ENCODE data around the gene FRAT1.
"Not testable (repeated sequence)": the region's sequence is repeated elsewhere in the genome, so short reads cannot be mapped to it uniquely, and the experiment has no call there.

The FRAT1 gene, protein sequence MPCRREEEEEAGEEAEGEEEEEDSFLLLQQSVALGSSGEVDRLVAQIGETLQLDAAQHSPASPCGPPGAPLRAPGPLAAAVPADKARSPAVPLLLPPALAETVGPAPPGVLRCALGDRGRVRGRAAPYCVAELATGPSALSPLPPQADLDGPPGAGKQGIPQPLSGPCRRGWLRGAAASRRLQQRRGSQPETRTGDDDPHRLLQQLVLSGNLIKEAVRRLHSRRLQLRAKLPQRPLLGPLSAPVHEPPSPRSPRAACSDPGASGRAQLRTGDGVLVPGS
- 33.5 to 49.3 reads per million in 2 donors for total RNA-seq

DNA sequence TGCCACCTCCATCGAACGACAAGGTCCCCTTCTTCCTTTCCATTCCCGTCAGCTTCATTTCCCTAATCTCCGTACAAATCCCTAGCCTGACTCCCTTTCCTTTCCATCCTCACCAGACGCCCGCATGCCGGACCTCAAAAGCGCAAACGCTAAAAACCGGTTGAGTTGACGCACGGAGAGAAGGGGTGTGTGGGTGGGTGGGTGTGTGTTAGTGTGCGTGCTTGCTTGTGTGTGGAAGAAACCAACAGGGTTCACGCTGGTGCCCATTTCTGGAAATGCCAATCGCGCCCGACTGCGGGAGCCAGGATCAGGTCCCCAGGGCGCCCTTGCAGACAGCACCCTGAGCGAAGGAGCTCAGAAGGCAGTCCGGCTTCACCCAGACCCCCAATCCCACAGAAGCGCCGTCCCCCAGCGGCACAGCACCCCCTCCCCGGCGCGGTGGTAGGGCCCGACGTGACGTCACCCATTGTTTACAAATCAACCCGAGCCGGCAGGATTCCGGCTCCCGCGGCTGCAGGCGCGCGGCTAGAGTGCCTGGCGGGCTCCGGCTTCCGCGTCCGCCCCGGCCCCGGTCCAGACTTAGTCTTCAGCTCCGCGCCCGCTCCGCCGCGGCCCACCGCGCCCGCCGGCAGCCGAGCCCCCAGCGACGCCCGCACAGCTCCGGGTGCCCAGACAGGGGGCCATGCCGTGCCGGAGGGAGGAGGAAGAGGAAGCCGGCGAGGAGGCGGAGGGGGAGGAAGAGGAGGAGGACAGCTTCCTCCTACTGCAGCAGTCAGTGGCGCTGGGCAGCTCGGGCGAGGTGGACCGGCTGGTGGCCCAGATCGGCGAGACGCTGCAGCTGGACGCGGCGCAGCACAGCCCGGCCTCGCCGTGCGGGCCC, at the start of gene FRAT1:
Gene FRAT1 (plus strand): TSS at position 500 of the 880 bp plus-strand sequence. CDS start 183 bp downstream, at position 683.
- DNase-seq = peak; percentile 81 to 92 (median 87)

DNA sequence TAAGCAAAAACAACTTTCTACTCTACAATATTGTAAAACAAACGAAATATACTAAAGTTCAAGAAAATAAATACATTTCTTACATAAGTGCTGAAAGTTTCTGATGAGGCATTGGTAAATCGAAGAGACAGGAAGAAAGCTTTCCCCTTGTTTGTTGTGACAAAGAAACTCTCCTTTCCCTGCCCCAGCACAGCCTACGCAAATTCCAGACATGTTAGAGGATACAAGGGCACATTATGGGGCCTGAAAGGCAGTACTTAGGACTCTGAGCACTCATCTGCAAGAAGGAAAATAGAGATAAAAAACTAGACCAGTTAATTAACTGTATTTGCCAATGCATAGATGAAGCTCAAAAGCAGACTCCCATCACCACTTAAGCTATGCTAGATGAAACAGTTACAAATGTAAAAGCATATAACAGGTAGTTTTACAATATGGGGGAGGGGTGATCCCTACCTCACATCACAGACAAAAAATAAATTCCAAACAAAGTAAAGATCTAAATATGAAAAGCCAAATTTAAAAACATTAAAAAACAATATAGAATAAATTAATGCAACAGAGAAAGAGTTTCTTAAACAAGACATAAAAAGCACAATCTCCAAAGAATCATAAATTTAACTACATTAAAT, 48.4 kb upstream of the FRAT1 start:
- DNase-seq = no peak

DNA sequence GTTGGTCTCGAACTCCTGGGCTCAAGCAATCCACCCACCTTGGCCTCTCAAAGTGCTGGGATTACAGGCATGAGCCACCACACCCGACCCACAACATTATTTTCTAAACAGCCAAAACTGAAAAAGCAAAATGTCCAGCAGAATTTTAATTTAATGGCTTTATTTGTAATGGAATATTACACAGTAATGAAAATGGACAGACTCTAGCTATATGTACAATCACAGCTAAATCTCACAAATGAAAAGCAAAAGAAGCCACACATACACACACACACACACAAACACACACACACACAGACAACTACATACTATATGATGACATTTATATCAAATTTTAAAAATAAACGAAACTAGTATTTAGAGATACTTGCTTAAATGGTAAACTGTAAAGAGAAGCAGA, 45.4 kb upstream of the FRAT1 start:
- no peak for DNase-seq

DNA sequence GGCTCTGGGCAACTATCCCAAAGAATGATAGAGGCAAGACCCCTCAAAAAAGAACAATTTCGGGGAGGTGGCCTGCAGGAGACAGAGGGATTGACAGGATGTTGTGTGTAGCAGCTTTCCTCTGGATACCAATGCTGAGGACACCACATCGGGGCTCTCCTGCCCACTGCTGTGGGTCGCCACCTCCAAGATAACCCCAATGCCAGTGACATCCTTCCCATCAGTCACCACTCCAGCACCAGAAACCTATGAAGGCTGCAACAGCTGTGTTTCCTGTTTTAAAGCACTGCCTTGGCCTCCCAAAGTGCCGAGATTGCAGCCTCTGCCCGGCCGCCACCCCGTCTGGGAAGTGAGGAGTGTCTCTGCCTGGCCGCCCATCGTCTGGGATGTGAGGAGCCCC, 44.2 kb upstream of the FRAT1 start:
- DNase-seq = no peak

DNA sequence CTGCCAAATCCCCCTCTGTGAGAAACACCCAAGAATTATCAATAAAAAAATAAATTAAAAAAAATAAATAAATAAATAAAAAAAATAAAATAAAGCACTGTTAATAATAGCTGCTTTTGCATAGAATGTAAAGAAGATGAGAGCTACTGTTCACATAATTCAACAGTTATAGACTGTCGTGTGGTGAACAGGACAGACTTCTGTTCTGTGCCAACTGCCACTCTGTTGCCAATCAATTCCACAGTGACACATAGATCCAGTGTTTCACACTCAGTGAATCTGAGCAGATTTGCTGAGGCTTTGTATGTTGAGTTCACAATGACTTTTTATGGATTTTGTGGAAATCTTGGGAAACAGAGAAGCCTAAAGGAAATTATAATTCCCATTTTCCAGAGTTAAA, 41.5 kb upstream of the FRAT1 start:
- no peak for DNase-seq

DNA sequence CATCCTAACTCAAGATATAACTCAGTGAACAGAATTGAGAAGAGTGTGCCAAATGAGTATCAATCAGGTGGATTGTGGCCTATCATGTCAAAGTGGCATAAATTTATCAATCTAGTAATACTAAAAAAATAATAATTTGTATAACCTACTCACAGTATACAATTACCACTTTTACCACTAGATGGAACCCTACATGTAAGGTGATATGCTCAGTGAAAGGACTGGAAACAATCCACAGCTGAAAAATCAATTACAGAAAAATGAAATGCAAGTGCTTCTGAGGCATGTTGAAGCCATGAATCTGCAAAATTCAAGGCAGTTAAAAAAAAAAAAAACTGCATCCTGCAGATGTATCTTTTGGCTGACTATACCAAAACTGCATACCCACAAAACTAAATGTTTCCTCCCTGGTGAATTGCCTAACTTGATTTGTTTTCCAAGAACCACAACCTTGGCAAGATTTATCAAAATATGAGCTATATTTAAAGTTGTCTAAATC, 40.5 kb upstream of the FRAT1 start:
- DNase-seq = peak in 2 of 5 experiments; percentile 12 to 71

DNA sequence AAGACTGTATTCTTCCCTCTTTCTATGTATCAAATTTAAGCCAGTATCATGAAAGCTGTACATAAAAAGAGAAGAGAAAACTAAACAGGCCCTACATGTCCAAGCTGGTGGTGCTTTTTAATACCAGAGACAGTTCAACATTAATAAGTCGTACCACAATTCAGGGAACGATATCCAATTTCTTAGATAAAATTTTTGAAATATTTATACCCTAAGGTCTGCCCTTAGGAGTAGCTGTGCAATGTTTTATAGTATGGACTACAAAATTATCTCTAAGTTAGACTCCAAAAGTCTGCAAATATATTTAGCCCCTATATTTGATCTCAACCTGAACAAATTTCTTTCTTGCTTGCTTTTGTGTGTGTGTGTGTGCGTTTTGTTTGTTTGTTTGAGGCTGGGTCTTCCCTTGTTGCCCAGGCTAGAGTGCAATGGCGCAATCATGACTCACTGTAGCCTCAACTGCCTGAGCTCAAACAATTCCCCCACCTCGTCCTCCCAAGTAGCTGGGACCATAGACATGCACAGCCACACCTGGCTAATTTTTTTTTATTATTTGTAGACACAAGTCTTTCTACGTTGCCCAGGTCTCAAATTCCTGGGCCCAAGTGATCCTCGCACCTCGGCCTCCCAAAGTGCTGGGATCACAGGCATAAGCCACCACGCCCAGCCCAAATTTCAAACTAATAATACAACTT, 39.8 kb upstream of the FRAT1 start:
- DNase-seq = no peak

DNA sequence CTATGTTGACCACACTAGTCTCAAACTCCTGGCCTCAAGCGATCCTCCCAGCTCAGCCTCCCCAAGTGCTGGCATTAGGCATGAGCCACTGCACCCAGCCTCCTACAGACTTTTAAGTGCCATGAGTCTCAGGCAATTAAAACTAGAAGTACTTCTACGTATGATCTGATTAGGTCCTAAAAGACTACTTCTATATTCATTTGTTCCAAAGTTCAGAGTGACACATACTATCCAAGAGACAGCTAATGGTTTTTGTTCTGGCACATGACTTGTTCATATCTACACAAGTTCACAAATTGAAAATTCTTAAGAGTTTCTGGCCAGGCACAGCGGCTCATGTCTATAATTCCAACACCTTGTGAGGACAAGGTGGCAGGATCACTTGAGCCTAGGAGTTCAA, 38.3 kb upstream of the FRAT1 start:
- DNase-seq = no peak

DNA sequence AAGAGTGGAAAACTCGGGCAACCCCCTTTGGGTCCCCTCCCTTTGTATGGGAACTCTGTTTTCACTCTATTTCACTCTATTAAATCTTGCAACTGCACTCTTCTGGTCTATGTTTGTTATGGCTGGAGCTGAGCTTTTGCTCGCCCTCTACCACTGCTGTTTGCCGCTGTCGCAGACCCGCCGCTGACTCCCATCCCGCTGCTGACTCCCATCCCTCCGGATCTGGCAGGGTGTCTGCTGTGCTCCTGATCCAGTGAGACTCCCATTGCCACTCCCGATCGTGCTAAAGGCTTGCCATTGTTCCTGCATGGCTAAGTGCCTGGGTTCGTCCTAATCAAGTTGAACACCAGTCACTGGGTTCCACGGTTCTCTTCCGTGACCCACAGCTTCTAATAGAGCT, 29.0 kb upstream of the FRAT1 start:
- not testable (repeated sequence) for DNase-seq

DNA sequence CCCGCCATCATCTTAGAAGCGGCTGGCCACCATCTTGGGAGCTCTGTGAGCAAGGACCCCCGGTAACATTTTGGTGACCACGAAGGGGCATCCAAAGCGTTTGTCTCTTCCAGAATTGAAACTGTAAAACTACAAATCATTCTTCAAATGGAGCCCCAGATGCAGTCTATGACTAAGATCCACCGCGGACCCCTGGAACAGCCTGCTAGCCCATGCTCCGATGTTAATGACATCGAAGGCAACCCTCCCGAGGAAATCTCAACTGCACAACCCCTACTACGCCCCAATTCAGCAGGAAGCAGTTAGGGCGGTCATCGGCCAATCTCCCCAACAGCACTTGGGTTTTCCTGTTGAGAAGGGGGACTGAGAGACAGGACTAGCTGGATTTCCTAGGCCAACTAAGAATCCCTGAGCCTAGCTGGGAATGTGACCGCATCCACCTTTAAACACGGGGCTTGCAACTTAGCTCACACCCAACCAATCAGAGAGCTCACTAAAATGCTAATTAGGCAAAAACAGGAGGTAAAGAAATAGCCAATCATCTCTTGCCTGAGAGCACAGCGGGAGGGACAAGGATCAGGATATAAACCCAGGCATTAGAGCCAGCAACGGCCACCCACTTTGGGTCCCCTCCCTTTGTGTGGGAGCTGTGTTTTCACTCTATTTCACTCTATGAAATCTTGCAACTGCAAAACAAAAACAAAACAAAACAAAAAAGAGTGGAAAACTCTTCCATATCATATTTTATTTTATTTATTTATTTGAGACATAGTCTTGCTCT, 28.3 kb upstream of the FRAT1 start:
- DNase-seq = not testable (repeated sequence)

DNA sequence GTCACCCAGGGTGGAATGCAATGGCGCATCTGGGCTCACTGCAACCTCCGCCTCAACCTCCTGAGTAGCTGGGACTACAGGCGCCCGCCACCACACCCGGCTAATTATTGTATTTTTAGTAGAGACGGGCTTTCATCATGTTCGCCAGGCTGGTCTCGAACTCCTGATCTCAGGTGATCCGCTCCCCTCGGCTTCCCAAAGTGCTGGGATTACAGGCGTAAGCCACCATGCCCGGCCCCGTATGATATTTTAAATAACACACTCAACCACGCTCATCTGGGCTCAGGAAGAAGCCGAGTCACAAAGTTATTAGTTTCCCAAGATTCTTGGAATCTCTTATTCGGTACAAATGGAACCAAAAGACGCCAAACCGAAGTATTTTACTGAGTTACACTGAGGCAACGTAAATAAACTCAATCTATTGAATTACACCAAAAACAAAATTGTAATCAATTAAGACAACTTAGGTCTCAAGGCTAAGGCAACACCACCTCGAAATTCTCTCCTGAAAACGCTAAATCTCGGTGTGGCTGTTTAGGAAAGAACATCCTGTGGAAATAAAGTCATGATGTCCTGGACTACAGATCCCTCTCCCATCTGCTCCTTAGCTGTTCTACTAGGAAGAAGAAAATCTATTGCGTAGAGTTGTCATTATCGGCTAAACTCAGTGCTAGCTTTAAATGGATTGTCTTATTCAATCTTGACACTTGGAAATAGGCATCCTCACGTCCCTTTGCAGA, 27.5 kb upstream of the FRAT1 start:
- DNase-seq = no peak

DNA sequence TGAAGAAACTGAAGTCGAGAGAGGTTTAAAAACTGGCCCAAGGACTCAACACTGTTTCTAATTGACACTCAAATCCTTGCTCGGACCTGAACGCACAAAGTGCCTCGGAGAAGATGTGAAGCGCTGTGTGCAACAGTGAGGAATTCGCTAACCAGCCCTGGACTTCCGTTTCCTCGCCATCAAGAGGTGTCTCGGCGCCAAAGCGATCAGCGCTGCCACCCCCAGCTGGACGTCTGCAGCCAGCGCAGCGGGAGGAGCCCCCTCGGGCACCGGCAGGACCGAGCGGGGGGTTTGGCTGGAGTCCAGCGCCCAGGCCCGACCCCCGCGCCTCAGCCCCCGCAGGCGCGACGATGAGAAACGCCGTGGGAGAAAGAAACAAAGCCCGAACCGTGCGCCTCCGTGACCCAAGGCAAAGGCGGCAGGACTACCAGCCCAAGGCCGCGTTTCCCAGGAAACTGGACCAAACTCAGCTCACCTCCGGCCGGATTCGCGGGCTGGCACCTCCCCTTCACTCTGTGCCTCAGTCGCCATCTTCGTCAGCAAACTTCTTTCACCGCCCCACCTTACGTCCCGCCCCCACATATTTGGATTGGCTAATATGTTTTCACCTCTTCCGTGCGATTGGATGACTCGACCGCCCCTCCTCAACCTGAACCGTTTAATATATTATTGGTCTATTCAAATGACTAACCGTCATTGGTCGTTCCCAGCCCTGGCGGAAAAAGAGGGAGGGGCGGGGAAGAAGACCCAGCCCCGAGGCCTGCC, 26.8 kb upstream of the FRAT1 start, which contains the start of gene ARHGAP19:
Gene ARHGAP19 (minus strand): TSS at position 541 of the 765 bp plus-strand sequence. CDS start 10 bp downstream, at position 531.
- peak; percentile 67 to 99 (median 88) for DNase-seq

DNA sequence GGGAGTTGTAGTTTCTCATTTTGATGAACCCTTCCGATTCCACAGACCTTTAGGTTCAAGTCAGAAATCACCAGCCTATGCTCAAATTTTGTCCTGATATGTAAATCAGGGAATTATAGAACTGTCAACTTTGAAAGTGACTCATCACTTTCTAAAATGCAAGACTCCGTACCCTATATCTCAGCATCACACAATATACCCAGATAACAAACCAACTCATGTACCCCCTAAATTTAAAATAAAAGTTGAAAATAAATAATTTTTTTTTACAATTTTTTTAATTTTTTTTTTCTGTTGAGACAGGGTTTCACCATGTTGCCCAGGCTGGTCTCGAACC, 26.2 kb upstream of the FRAT1 start:
- no peak for DNase-seq

DNA sequence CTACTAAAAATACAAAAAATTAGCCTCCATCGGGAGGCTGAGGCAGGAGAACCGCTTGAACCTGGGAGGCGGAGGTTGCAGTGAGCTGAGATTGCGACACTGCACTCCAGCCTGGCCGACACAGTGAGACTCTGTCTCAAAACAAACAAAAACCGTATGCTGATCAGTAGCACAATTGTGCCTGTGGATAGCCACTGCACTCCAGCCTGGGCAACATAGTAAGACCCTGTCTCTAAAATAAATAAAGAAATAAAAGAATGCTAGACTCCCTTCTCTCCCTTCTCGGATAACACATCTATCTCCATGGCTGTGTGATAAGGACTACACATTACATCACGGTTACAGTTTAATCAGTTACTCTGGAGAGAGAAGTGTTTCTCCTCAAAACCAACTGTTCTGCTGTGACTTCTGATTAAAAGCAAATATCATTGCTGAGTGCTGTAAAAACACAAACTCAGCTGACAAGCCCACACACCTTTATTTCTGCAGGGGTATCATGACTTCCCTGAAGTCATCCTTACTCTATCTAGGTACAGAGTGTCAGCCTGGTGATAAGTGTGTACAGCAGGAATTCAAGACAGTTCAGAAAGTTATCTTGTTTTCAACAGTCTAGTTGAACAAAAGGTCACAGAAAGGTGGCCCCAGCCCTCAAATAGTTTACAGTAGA, 21.4 kb upstream of the FRAT1 start:
- no peak for DNase-seq

DNA sequence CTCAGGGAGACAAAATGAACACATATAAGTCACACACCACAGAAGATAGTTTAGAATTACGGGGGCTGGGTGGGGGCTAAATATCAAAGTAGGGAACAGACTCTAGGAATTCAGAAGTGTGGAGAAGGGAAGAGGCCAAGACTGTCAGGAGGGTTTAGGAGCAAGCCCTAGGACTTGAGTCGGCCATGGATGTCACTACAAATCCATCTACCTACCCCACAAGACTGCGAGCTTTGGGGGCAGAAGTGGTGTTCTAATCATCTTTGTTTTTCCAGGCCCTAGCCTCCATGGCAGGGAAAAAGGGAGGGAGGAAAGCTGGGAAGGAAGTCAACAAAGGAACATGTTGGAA, 20.9 kb upstream of the FRAT1 start:
- no peak for DNase-seq

DNA sequence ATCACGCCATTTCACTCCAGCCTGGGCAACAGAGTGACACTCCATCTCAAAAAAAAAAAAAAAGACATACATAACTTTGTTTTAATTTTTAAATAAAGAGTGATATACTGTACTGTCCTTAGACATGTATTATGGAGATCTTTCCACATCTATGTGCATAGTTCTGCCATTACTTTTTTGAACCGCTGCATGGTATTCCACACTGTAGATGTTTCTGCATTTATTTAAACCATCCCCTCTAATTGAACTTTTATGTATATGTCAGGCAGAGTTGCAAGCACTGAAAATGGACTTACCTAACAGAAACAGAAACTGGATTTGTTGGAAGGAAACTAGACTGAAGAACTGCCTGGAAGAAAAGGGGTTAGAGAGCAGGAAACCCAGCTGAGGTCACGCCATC, 18.1 kb upstream of the FRAT1 start:
- DNase-seq = no peak

DNA sequence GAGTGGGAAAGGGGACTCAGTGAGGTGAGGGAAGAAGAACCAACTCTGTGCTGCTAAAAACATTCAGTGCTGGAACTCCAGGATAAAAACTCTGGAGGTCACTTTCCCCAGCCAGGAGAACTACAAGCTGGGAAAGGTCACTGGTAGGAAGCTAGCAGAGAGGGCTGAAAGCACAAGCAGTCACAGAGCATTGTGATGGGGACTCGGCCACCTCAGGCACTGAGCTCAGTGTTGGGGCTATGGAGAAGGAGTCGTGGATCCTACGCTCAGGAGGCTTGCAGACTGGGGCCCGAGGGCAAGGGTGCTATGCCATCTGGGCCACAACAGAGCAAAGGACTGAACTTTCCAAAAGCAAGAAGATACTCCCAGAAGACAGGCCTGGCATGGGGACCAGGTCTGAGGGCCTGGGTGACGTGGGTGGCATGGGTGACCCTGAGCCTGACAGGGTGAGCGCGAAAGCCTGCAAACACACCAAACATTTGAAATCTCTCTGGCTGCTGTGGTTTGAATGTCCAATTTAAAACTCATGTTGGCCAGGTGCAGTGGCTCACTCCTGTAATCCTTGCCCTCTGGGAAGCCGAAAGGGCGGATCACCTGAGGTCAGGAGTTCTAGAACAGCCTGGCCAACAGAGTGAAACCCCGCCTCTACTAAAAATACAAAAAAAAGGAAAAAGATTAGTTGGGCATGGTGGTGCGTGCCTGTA, 16.8 kb upstream of the FRAT1 start:
- no peak for DNase-seq

DNA sequence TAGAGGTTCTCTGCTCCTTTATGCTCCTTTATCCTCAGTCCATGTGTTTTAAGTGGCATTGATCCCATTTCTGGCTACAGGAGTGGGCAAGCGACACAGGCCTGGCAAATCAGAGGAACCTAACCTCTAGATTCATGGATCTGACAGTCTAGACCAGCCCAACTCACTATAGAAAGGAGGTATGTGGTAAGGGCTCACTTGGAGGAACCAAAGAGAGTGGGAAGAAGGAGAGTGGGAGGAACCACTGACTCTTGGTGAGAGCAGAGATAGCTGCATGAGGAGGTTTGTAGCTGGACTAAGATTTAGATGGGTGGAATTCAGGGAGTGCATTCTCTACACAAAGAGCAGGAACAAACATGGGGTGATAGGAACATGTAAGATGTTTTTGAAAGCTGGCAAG, 11.6 kb upstream of the FRAT1 start:
- DNase-seq = no peak
